ENCODE data around the gene NMRAL1.

The NMRAL1 gene

DNA sequence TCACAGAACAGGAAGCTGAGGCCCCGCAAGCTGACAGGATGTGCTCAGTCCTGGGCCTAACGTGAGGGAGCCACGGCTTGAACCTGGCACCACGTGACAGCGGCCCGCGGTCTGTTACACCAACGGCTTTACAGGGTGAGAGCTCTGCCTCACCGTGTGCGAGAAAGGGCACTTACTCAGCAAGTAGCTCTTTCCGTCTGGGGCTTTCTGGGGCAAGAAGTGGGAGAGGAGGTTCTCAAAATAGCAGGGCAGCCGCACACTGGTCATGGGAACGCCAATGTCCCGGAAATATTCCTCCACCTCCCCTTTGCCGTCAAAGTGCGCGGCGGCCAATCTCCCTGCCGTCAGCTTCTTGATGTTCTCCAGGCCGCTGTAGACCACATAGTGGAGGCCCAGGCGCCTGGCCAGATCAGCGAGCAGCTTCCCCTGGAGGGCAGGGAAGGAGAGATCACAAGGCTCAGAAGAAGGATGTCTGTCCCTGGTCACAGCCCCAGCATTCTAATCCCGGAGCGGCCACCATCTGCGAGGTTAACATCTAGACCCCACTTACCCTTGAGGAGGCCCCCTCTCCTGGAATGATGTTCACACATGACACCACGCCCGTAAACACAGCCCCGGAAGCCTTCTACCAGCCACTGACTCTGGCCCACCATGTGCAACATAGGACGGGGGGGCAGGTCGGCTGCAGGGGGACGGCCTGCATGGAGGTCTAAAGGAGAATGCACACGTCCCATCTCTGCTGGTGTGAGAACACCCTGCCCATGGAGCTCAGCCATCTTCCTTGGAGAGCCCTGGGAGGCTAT is 8.2 kb downstream of the NMRAL1 start:
- DNase-seq (ENCODE audit: low spot score), result no peak

DNA sequence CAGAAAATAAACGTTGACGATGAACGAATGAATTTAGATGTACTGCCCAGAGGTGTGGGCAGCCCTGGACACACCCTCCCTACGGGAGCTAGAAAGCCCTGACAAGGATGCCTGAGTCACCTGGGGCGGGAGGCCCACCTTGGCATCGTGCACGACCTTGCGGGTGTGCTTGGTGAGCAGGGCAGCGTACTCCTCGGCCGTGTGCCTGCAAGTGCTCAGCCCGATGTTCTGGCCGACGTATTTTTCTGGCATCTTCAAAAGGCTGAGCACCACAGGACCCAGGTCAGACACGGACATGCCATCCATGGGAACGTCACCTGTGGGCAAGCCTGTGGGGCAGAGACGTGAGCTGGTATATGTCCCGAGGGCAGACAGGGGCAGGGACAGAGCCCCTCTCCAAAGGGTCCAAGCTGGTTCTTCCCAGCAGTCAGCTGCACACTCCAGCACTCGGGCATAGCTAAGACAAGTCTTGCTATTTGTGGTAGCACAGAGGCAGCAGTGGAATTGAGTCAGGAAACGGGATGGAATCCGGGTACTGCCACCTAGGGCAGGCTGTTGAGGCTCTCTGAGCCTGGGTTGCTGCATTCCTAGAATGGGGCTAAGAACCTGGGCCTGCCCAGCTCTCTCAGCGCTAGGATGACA is 10.8 kb downstream of the NMRAL1 start:
- DNase-seq (ENCODE audit: low spot score), result no peak

DNA sequence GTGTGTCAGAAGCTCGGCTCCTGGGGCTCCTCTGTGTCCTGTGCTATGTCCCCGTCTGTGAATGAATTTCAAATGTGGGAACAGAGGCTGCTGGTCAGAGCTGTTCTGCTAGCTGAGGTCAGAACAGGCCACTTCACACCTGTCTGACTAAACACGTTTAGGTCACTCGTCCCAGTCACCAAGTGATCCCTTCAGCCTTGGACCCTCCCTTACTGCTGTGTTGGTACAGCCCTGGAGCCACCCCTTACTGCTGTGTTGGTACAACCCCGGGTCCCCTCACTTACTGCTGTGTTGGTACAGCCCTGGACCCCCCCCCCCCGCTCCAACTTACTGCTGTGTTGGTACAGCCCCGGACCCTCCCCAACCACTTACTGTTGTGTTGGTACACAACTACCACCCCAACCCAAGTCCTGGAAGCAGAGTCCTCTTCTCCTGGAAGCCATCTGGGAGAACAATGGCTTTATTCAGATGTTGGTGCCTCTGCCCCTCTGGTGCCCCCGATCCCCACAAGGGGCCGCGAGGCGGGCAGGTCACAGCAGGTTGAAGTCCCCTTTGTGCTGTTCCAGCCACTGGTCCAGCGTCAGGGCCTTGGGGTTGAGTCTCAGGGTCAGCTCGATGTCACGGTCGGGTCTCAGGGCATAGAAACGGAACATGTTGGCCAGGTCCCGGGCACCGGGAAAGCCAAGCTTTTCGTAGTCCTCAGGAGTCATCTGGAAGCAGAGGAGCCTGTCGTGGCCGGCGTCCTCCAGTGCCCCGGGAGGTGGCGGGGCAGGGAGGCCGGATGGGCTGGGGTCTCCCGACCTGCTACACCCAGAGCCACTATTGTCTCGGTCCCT is 13.0 kb downstream of the NMRAL1 start:
- DNase-seq (ENCODE audit: low spot score), result no peak

DNA sequence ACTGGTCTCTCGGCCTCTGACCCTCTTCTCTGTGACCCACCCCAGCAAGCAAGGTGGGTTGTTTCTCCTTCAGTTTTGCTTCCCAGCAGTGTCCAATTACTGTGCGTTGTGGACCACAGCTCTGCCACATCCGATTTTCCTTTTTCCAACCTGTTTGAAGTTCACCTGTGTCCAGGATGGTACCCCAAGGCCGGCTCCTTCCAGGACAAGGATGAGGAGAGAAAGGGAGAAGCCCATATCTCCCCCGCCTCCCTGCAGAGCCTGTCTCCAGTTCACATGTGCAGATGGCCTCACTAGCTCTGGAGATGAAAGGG is 13.5 kb downstream of the NMRAL1 start:
- no peak for DNase-seq (ENCODE audit: low spot score)

DNA sequence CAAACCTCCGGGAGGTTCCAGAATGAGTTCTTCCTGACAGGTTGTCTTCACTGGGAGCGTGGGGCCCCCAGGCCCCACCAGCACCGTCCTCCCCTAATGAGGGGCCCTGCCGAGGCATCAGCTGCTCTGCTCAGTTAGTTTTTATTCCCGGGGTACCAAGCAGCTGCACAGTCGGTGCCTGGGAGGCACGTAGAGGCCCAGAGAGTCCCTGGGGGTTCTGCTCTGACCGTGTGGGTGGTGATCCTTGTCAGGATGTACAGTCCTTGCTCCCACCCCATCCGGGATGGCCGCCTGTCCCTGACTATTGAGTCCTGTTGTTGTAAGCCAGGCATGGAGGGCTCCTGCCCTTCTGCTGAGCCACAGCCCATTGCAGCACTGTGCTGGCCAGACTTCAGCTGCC is 18.5 kb downstream of the NMRAL1 start:
- no peak for DNase-seq (ENCODE audit: low spot score)

DNA sequence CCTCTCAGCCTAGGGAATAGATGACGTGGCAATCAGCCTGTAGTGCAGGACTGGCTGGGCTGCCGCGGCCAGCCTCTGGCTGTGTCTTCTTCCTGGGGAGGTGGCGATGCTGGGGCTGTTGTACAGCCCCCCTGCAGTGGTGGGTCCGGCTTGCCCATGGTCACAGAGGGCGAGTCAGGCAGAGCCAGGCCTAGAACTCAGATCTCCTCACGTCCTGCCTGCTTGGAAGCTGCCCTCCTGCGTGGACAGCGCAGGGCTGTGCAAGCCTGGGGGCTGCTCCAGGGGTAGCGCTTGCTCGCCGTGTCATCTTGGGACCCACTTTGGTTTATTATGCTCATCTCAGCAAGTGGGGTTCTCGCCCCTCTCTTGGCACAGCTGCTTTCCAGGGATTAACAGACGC is 19.3 kb downstream of the NMRAL1 start:
- no peak for DNase-seq (ENCODE audit: low spot score)

DNA sequence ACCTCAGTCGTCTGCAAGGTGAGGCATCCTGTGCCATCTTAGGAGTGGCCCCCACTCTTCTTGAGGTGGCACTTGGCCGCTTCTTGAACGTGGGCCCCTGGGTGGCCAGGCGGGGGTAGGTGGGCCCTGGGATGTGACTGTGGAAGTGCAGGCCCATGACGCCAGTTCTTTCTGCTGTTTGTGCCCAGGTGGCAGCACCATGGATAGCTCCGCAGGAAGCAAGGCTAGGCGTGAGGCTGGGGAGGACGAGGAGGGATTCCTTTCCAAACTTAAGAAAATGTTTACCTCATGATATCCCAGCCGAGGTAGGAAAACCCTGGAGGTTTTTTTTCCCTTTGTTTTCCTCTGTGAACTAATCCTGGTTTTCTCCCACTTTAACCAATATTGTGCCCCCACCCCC is 19.8 kb downstream of the NMRAL1 start:
- no peak for DNase-seq (ENCODE audit: low spot score)

DNA sequence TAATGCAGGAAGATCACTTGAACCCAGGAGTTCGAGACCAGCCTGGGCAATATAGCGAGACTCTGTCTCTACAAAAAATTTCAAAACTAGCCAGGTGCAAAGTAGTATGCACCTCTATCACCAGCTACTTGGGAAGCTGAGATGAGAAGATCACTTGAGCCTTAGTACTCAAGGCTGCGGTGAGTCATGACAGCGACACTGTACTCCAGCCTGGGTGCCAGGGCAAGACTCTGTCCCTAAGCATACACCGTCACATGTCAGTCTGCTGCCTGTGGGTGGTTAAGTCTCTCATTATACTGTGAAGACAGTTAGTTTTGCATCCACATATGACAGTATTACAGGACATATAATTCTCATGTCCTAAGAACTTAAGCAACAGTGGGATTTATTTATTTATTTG is 21.8 kb downstream of the NMRAL1 start:
- DNase-seq (ENCODE audit: low spot score), result no peak

DNA sequence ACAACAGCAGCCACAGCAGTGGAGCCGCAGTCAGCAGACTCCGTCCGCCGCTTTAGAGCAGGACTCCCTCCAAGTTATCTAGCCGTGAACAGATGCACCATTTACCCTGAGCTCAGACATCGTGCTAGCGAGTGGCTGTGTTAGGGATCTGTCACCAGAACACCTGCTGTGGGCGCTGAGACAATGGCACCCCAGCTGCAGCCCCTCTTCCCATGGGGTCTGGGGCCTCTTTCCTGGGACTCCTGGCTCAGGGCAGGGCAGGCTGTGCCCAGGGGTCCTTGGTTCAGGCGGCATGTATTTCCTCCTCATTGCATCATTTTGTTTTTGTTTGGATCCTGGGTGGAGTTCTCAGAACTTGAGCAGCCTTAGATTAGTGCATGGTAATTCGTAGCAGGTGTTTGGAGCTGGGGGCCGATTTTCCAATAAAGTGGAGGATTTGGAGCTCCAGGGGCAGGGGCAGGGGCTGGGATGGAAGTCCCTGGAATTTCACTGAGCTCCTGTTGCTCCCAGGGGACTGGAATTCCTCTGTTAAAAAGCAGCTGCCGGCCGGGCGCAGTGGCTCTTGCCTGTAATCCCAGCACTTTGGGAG is 23.4 kb downstream of the NMRAL1 start:
- no peak for DNase-seq (ENCODE audit: low spot score)

DNA sequence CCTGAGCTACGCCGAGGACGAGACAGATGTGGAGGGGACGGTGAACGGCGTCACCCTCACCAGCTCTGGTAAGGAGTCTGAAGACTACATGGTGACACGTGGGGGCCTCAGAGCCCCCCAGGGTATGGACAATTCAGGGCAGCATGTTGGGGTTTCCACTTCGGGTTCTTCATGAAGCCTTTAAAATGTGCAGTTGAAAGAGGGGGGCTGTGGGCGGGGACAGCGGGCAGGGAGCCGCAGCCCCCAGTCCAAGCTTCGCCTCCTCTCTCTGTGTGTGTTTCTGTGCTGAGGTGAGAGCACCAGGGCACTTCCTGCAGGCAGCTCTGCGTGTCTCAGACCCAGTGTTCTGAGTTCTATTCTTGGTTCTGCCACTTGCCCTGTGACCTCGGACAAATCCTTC is 24.0 kb downstream of the NMRAL1 start:
- no peak for DNase-seq (ENCODE audit: low spot score)

DNA sequence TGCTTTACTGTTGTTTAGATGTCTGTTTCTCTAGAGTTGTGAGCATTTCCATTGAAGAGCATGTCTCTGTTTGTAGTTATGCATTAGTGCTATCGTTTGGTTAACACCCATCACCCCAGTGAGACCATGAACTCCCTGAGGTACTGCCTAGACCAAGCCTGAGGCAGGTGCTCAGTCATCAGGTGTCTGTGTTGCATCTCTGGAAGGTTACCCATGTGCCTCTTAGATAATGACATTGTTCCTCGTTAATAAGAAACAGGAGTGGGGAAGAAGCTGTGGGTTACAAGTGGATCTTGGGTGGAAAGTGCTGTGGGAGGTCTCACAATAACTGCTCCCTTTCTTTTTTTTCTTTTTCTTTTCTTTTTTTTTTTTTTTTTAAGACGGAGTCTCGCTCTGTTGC is 30.4 kb downstream of the NMRAL1 start:
- no peak for DNase-seq (ENCODE audit: low spot score)

DNA sequence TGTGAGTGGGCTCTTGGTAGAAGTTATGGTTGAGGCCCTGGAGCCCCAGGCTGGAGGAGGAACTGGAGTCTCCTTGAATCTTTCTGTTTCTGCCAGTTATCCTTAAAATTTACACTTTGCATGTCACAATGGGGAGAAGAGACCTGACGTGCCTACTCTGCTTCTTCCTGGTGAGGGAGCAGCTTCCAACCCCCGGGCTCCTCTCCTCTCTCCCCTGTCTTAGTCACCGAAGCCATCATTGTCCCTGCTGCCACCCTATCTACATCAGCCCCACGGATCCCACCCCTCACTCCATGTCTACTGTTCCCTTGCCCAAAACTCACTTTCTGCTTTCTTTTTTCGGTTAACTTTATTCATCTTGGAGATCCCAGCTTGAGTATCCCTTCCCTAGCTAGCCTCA is 31.2 kb downstream of the NMRAL1 start:
- DNase-seq (ENCODE audit: low spot score), result no peak

DNA sequence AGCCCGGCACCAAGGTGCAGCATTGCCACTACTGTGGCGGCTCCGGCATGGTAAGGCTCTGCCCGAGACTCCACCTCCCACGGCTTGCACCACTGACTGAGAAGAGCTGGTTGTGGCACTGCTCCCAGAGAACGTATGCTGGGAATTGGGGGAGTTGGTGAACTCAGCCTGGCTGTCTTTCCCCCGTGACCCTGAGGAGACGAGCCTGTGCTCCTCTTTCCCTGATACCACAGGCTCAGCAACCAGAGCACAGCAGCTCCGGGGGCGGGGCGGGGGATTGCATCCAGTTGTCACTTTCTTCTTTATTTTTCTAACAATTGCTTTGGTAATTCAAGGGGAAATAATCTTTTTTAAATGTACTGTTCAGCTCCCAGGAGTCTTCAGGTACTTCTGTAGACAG is 32.1 kb downstream of the NMRAL1 start:
- no peak for DNase-seq (ENCODE audit: low spot score)

DNA sequence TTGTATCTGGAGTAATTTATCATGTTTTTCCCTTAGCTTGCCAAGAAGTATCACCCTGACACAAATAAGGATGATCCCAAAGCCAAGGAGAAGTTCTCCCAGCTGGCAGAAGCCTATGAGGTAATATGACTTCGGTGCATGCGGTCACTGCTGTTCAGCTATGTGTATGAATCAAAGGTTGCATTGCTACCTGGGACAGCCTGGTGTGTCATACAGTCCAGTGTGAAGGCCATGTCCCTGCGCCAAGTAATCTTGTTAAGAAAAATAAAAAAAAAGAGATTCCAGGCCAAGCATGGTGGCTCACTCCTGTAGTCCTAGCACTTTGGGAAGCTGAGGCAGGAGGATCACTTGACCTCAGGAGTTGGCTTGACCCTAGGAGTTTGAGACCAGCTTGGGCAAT is 37.1 kb downstream of the NMRAL1 start:
- DNase-seq (ENCODE audit: low spot score), result no peak

DNA sequence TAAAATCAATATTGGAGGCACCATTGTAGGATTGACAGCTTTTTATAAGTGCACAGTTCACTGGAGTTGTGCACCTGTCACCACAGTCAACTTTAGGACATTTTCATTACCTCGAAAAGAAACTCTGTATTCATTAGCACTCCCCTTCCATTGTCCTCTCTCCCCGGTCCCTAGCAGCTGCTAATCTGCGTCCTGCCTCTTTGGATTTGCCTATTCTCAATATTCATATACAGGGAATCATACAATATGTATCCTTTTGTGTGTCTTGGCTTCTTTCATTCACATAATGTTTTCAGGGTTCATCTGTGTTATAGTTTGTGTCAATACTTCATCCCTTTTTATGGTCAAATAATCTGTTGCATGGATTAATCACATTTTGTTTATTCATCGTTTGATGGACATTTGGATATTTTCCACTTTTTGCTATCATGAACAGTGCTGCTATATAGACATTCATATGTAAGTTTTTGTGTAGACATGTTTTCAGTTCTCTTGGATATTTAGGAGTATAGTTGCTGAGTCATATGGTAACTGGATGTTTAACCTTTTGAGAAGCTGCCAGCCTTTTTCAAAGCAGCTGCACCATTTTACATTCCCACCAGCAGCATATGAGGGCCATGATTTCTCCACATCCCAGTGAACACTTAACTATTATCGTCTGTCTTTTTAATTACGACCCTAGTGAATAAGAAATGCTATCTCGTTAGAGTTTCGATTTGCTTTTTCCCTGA is 38.9 kb downstream of the NMRAL1 start:
- DNase-seq (ENCODE audit: low spot score), result no peak

DNA sequence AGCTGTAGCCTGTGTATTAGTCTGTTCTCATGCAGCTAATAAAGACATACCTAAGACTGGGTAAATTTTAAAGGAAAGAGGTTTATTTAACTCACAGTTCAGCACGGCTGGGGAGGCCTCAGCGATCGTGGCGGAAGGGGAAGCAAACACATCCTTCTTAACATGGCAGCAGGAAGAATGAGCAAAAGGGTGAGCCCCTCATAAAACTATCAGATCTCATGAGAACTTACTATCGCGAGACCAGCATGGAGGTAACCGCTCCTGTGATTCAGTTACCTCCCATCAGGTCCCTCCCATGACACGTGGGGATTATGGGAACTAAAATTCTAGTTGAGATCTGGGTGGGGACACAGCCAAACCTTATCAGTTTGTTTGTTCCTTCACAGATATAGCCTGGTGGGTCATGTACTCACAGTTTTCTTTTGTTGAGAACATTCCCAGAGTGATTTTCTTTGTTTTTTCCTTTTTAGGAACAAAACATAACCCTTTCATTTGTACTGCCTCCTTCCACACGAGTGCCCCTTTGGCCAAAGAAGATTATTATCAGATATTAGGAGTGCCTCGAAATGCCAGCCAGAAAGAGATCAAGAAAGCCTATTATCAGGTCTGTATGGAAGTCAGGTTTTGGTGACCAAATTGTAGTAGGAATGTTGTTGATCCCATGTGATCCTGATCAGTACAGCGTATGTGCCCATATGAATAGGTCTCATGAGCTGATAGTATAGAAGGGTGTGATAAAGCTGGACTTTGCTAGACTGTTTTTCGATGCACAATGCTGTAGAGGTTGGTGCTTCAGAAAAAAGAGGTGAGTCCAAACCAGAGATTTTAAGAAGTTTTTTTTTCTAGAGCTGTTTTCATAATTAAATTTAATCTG is 40.3 kb downstream of the NMRAL1 start:
- DNase-seq (ENCODE audit: low spot score), result no peak

DNA sequence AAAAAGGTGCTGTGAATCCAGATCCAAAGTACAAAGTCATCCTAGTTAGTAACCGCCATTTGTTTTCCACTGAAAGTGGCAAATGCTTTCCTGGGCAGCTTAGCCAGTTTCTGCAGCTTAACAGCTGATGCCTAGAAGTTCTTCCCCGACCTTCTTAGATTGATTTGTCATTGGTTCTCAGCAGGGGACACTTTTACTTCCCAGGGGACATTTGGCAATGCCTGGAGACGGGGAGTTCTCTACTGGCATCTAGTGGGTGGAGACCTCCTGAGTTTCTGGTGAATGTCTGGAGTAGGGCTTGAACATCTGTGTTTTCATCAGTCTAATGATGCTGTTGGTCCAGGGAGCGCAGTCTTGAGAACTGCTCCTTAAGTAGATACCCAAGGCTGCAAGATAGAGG is 41.2 kb downstream of the NMRAL1 start:
- no peak for DNase-seq (ENCODE audit: low spot score)

DNA sequence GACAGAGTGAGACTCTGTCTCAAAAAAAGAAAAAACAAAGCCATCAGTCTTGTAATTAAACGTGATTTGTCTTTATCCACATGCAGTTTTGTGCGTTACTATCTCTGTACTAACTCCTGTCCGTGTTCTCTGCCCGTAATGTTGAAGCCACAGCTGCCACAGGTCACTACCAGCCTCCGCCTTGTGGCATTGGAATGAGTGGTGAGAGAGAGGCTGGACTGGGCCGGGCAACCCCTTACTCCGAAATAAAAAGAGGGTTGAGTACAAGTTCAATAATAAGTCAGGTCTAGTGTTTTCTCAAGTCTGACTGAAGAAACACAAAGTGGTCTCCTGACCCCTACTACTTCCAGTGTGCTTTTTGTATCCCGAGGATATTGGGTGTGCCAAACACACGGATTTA is 43.4 kb downstream of the NMRAL1 start:
- no peak for DNase-seq (ENCODE audit: low spot score)

DNA sequence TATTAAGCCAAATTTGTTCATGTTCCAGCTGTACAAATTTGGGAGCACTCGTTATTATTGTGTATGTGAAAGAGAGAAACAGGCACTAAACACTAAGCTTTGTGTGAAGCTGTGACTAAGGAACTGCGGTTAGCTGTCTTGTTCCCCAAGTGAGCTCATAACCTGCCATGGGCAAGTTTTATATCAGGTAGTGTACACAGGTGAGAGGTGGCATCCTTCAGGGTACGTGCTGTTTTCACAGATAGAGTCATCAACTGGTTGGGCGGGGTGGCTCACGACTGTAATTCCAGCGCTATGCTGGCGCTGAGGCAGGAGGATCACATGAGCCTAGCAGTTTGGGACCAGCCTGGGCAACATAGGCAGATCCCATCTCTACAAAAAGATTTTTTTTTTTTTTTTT is 45.9 kb downstream of the NMRAL1 start:
- no peak for DNase-seq (ENCODE audit: low spot score)

DNA sequence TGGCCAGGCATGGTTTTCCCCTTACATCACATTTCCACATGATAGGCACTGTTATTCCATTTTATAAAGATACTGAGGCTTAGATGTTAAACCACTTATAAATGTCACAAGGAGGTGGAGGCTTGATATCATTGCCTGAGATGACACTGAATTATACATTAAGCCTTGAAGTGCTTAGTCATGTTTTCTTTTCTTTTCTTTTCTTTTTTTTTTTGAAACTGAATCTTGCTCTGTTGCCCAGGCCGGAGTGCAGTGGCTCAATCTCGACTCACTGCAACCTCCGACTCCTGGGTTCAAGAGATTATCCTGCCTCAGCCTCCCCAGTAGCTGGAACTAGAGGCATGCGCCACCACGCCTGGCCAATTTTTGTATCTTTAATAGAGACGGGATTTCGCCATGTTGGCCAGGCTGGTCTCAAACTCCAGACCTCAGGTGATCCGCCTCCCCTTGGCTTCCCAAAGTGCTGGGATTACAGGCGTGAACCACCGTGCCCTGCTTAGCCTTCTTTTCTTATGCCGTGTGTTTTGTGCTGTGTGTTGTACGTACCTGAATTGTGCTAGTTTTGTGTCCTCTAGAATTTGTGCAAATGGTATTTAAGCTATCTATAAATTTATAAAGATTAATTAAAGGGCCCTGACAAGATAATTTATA is 47.6 kb downstream of the NMRAL1 start:
- no peak for DNase-seq (ENCODE audit: low spot score)
